ENCODE results near the gene SDK1. TPM values are rescaled to one million over a fixed set of nuclear protein-coding genes. Genes with fewer than 3 reads are reported as not detected.

The SDK1 gene
- total and polyA plus RNA-seq, 10 of the 15 experiments (the other 5 are each of a cell fraction or from before 2014, with no cell fraction given), result 0.14 to 0.33 TPM; not detected in 8

DNA sequence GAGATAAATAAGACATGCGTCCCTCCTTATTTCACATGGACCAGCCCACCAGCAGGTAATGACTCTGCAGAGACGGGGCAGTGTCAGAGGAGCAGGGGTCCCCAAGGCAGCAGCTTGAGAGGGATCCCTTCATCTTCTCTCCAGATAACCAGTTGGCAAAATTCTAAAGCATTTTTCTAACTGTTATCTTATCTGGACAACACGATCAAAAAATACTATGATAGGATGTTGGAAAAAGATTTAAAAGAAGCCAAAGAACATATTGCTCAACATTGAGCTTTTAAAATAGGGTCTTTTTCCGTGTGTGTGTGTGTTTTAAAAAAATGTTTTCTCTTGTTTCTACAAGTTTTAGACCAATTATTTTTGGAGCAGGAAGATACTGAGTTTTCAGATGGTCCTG lies 641.2 kb downstream of the SDK1 start:
- in situ Hi-C loops (cut with MboI), result no loop called here
- Histone ChIP-seq H3K27me3 (replicated peaks in 1 of 2; ENCODE audit: control insufficient read depth in 2 of 2, insufficient read depth in 2 of 2, low read length in 1 of 2) (no peaks in the 10 kb centered on the region), H3K27ac (ENCODE audit: control insufficient read depth, insufficient read depth) (no peak overlapping the region), H3K36me3 (ENCODE audit: control insufficient read depth in 2 of 2, insufficient read depth in 2 of 2, low read length in 1 of 2) (no peaks in the 10 kb centered on the region), H4K20me1 (ENCODE audit: control insufficient read depth, insufficient read depth) (no peaks in the 10 kb centered on the region), H2AFZ (ENCODE audit: control insufficient read depth, low read depth, low read length) (no peak overlapping the region), H3K9ac (ENCODE audit: control insufficient read depth, insufficient read depth, low read length) (no peak overlapping the region), H3K9me3 (replicated peaks; ENCODE audit: control insufficient read depth, insufficient read depth, low read length) (no peaks in the 10 kb centered on the region; the same call in 2 of the 3 replicates), H3K4me3 (no peak overlapping the region), H3K79me2 (ENCODE audit: control insufficient read depth, insufficient read depth, low read length) (no peaks in the 10 kb centered on the region), H3K4me2 (ENCODE audit: control insufficient read depth, insufficient read depth) (no peak overlapping the region), H3K4me1 (ENCODE audit: control insufficient read depth, insufficient read depth, low read length) (no peaks in the 10 kb centered on the region)
- no peak for DNase-seq (ENCODE audit: low read depth, low spot score)
- ChIA-PET CTCF (interaction anchor here (0.5 kb wide), 1 partner anchor 375 kb away, joined by 3 read pairs; no protein-coding TSS in a partner anchor), POLR2A (no interaction called here), SMC1A (ENCODE audit: uncharacterized antibody, unreplicated experiment) (no interaction called here), RAD21 (ENCODE audit: unreplicated experiment) (no interaction called here)
- BruUV-seq (replicated peaks), result no TSS peak
- ATAC-seq, result no peak
- FAIRE-seq, result no peak
- intact Hi-C loops (cut with micrococcal nuclease; ENCODE audit: unreplicated experiment), result no loop called here
- WGBS (ENCODE audit: insufficient coverage, insufficient replicate concordance, low lambda C conversion rate, missing lambda C conversion rate), result 47% methylated on average over 4 of the region's 4 CpGs
- TF ChIP-seq CREB1 (IDR thresholded peaks at IDR 0.05; ENCODE audit: low read depth) (no peak), RELA (IDR thresholded peaks at IDR 0.05; ENCODE audit: borderline replicate concordance, partially characterized antibody) (no peak), YY1 (IDR thresholded peaks at IDR 0.05; ENCODE audit: low read depth, low read length) (no peak), CHD1 (IDR thresholded peaks at IDR 0.05; ENCODE audit: low read depth, low read length) (no peak), ZSCAN29 (IDR thresholded peaks at IDR 0.05) (no peak), BHLHE40 (IDR thresholded peaks at IDR 0.05; ENCODE audit: borderline replicate concordance in 1 of 2, low read depth in 2 of 2, low read length in 1 of 2) (no peak), LARP7 (IDR thresholded peaks at IDR 0.05) (no peak)

DNA sequence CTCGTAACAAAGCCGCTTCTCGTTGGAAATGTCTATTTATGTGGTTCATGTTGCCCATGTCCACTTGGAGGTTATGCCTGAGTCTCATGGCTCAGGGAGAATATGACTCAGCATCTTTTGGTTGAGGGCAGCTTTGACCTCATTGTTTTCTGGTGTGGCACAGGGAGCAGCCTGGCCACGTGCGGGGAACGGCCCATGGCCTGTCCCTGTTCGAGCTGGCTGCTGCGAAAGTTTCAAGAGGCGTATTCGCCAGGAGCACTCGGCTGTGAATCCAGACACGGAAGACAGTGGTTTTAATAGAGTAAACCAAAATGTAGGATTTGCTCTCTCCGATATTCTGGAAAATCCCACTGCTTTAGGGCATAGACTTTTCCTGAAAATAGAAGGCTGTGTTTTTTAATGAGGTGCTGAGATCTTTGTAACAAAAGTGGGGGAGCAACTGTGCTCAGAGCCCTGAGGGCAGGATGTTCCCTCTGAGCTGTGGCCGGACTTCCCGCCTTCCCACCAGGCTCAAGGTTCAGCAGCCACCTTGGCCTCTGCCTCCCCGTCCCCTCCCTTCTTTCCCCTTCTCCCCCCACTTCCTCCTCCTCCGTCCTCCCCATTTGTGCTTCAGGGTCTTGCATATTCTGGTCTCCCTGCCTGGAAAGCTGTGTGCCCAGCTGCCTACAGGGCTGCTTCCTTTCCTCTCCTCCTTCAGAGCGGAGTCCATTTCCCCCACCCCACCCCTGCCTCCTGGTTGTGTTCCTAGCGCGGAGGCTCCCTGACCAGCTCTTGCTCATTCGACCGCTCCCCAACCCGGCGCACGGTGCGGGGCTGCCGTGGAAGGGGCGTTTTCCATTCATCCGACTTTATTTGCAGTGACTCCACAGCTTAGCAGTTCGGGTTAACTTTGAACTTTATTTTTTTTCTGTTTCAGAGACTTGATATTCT lies 642.0 kb downstream of the SDK1 start:
- FAIRE-seq (no peak), ATAC-seq (no peak), DNase-seq (ENCODE audit: low read depth, low spot score) (no peak)
- ChIA-PET RAD21 (ENCODE audit: unreplicated experiment) (no interaction called here), POLR2A (no interaction called here), SMC1A (ENCODE audit: uncharacterized antibody, unreplicated experiment) (no interaction called here), CTCF (interaction anchor here (0.5 kb wide), 1 partner anchor 374 kb away, joined by 3 read pairs; no protein-coding TSS in a partner anchor)
- no peaks in the 10 kb centered on the region; the same call in 2 of the 3 replicates for H3K9me3 ChIP-seq (replicated peaks; ENCODE audit: control insufficient read depth, insufficient read depth, low read length)
- no peak overlapping the region for H3K9ac ChIP-seq (ENCODE audit: control insufficient read depth, insufficient read depth, low read length)
- 70% methylated on average over 25 of the region's 30 CpGs for WGBS (ENCODE audit: insufficient coverage, insufficient replicate concordance, low lambda C conversion rate, missing lambda C conversion rate)
- intact Hi-C loops (cut with micrococcal nuclease; ENCODE audit: unreplicated experiment) (no loop called here), in situ Hi-C loops (cut with MboI) (no loop called here)
- H3K27me3 ChIP-seq (replicated peaks in 1 of 2; ENCODE audit: control insufficient read depth in 2 of 2, insufficient read depth in 2 of 2, low read length in 1 of 2), result no peaks in the 10 kb centered on the region
- no TSS peak for BruUV-seq (replicated peaks)
- no peak overlapping the region for H3K4me2 ChIP-seq (ENCODE audit: control insufficient read depth, insufficient read depth)
- H3K27ac ChIP-seq (ENCODE audit: control insufficient read depth, insufficient read depth), result no peak overlapping the region
- H3K79me2 ChIP-seq (ENCODE audit: control insufficient read depth, insufficient read depth, low read length), result no peaks in the 10 kb centered on the region
- no peaks in the 10 kb centered on the region for H4K20me1 ChIP-seq (ENCODE audit: control insufficient read depth, insufficient read depth)
- H3K4me3 ChIP-seq, result no peak overlapping the region
- no peaks in the 10 kb centered on the region for H3K36me3 ChIP-seq (ENCODE audit: control insufficient read depth in 2 of 2, insufficient read depth in 2 of 2, low read length in 1 of 2)
- no peak overlapping the region for H2AFZ ChIP-seq (ENCODE audit: control insufficient read depth, low read depth, low read length)
- H3K4me1 ChIP-seq (ENCODE audit: control insufficient read depth, insufficient read depth, low read length), result no peaks in the 10 kb centered on the region
- TF ChIP-seq POLR2AphosphoS5 (IDR thresholded peaks at IDR 0.05; ENCODE audit: low read length), result no peak
- TF ChIP-seq, protein P1, sequence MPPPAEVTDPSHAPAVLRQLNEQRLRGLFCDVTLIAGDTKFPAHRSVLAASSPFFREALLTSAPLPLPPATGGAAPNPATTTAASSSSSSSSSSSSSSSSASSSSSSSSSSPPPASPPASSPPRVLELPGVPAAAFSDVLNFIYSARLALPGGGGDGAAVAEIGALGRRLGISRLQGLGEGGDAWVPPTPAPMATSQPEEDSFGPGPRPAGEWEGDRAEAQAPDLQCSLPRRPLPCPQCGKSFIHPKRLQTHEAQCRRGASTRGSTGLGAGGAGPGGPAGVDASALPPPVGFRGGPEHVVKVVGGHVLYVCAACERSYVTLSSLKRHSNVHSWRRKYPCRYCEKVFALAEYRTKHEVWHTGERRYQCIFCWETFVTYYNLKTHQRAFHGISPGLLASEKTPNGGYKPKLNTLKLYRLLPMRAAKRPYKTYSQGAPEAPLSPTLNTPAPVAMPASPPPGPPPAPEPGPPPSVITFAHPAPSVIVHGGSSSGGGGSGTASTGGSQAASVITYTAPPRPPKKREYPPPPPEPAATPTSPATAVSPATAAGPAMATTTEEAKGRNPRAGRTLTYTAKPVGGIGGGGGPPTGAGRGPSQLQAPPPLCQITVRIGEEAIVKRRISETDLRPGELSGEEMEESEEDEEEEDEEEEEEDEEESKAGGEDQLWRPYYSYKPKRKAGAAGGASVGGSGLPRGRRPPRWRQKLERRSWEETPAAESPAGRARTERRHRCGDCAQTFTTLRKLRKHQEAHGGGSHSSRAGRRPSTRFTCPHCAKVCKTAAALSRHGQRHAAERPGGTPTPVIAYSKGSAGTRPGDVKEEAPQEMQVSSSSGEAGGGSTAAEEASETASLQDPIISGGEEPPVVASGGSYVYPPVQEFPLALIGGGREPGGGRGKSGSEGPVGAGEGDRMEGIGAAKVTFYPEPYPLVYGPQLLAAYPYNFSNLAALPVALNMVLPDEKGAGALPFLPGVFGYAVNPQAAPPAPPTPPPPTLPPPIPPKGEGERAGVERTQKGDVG (CRISPR knock-in tag; IDR thresholded peaks at IDR 0.05), result no peak
- no peak for TF ChIP-seq ZNF622 (IDR thresholded peaks at IDR 0.05)
- no peak for TF ChIP-seq CBX3 (IDR thresholded peaks at IDR 0.05; ENCODE audit: borderline replicate concordance, low read depth)
- TF ChIP-seq SMARCA5 (IDR thresholded peaks at IDR 0.05), result no peak
- no peak for TF ChIP-seq SUZ12 (IDR thresholded peaks at IDR 0.05; ENCODE audit: unreplicated experiment)
- TF ChIP-seq CHD2 (IDR thresholded peaks at IDR 0.05; ENCODE audit: borderline replicate concordance, low read depth, low read length), result no peak
- TF ChIP-seq KLF5 (IDR thresholded peaks at IDR 0.05; ENCODE audit: partially characterized antibody), result no peak
- no peak for TF ChIP-seq RAD21 (IDR thresholded peaks at IDR 0.05; ENCODE audit: insufficient read depth, low read depth, low read length)

All from GM12878 (cell line).